HPDE6-E6E7 (cell line): Measurements from ENCODE around the gene NDUFB10.
A peak's percentile ranks its signal among the peaks of the same experiment; 100 is the strongest.
"Not testable (repeated sequence)": the region's sequence is repeated elsewhere in the genome, so short reads cannot be mapped to it uniquely, and the experiment has no call there.

ENCODE experiments used
- DNase-seq: peaks from one replicate; pipeline ENCODE4 v3.0.0; 2011; ENCODE audit warnings: missing footprints; ENCODE audit errors: extremely low spot score

The NDUFB10 gene

GRCh38 chr16:1924095-1924494 is 35.2 kb upstream of the NDUFB10 start:
- no peak for DNase-seq

DNA sequence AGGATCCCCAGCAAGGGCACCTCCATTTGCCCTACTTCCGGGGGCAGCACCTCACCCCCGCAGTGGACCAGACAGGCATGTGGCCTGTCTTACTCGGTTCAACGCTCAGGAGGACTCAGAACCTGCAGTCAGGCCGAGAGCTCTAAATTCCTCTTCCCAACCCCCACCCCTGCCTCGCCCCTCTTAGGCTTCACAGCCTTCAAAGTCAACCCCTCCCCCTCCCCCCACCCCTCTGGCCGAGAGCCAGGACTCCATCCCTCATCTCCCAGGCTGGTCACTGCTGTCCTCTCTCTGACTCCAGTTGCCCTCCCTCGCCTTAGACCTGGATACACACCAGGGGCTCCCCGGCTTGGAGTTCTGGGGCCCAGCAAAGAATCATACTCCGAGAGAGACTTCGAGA is 33.1 kb upstream of the NDUFB10 start:
- no peak for DNase-seq

DNA sequence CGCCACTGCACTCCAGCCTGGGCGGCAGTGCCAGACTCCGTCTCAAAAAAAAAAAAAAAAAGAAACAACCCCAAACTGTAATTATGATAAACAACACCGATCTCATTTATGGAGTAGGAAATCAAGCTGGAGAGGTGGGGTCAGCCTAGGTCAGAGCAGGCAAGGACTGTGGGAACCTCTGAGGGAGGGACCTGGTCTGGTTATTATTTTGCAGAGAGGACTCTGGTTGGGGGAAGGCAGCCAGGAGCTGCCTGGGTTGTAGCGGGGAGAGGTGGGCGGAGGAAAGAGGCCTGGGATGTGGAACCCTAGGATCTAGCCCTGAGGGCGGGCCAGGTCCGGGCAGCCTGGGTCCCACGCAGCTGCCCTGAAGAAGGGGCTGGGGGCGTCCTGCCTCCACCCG is 30.2 kb upstream of the NDUFB10 start:
- no peak for DNase-seq

DNA sequence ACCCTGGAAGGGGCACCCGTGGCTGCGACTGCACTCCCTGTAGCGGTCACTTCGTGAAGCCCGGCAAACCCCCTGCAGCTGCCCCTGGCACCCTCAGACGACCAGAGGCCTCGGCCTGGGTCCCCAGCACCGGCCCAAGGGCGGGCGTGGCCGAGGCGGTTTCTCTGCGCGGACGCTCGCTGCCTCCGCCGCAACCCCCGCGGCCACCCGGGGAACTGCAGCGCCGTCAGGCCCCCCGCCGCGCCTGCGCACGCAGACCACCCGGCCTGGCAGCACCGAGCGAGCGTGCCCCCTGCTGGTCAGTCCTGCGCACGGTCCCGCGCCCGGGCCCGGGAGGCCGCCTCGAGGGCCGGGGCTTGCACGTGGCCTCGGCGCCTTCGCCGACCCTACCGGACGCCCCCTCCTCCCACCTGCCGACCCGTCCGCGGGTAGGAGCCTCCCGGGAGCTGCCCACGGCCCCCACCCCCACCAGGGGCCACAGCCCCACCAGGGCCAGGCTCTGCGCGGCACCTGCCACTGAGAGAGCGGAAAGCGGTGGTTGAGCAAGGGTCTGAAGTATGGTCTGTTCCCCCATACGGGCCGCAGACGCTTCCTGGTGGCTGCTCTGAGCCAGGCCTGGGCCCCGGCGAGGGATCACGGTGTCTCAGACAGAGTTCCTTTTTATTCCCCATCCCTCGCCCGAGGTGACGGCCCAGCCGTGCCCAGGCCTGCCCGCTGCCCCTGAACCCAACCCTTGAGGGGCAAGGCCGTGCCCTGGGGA is 29.6 kb upstream of the NDUFB10 start:
- peak; percentile 95 for DNase-seq

DNA sequence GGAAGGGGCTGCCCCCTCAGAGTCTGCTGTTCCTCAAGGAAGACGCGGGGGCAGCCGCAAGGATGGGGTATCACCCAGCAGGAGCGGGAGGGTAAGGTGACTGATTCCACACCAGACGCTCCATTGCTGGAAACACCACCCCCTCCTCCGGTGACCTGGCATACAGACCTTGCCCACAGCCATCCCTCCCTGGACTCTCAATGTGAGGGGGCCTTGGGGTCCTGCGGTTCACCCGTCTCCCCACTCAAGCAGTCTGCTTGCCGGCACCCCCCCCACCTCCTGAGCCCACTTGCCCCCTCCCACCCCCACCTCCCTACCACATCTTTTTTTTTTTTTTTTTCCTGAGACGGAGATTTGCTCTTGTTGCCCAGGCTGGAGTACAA is 29.0 kb upstream of the NDUFB10 start:
- DNase-seq, result no peak

DNA sequence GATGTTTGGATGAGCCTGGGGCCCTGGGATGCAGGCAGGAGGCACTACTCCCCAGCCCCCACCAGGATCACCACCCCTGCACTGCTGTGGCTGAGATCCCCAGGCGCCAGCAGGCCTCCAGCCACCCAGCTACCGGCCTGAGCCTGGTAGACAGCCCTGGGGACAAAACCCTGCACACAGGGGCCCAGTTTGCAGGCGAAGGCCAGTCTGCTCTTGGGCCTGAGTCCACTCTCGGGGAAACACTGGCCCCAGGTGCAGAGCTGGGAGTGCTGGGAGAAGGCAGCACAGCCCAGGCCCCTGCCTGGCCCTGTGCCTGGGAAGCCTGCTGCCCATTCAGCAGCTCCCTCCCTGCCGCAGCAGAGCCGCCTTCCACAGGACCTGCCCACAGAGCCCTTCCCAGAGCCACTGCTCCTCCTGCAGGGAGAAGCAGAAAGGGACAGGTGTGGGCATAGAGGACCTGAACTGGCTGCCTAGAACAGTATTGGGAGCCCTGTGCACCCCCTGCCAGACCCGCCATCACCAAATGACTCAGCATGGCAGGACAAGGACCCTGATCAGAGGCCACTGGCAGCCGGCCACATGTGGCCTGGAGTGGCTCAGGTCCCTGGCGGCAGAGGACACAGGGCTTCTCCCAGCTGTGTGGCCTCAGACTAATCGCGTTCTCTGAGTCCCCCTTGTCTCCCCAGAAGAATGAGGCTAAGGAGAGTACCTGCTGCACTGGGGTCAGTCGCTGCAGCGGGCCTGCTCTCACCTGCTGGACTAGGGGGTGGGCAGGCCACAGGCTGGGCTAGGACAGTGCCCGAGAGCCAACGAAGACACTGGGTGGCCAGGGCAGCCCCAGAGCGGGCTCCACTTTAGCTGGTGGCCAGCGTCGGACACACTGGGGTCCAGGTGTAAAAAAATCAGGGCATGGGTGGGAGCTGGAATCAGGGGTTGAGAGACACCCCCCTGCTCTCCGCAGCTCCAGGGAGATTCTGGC is 27.0 kb upstream of the NDUFB10 start:
- peak; percentile 54 for DNase-seq

- DNase-seq, result no peak
Observed at GRCh38 chr16:1933097-1933661, 26.2 kb upstream of the NDUFB10 start.

DNA sequence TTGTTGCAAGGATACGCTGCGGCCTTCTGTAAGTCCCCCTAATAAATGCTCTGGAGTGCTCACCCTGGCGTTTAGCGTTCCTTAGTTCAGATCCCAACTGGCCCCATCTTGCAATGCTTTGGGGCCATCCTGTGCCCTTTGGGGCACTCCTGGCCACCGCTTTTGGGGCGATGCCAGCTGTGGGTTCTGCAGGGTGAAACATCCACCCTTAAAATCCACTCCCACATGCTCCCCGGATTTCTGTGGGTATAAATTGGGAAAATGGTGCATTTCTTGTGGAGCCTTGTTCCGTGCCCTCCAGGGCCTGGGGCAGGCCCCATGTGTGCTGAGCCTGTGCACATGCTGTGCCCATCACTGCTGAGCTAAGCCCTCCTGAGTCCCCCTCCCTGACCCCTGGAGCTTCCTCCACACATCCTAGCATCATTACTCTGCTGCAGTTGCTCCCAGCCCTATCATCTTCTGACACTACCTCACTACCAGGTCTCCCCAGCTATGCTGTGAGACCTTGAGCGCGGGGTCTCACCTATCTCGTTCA is 22.3 kb upstream of the NDUFB10 start:
- DNase-seq, result no peak

DNA sequence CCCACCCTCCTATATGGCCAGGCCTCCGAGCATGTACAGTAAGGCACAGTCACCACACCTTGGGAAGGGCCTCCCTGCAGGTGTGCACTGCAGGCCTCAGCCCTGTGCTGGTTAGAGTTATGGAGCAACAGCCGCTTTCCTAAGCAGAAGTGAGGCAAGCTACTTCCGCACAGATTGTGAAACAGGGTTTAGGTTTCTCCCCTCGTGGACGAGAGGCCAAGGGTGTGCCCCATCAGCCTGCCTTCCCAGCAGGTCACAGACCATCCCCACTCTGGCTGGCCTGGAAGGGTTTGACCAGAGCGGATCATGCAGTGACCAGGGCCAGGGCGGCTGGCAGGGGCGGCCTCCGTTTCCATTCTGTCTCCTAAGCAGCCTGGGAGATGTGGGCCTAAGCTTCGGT is 21.0 kb upstream of the NDUFB10 start:
- DNase-seq, result no peak

GRCh38 chr16:1938910-1939309 is 20.4 kb upstream of the NDUFB10 start:
- no peak for DNase-seq

- not testable (repeated sequence) for DNase-seq
Observed at GRCh38 chr16:1939833-1940232, 19.5 kb upstream of the NDUFB10 start.

DNA sequence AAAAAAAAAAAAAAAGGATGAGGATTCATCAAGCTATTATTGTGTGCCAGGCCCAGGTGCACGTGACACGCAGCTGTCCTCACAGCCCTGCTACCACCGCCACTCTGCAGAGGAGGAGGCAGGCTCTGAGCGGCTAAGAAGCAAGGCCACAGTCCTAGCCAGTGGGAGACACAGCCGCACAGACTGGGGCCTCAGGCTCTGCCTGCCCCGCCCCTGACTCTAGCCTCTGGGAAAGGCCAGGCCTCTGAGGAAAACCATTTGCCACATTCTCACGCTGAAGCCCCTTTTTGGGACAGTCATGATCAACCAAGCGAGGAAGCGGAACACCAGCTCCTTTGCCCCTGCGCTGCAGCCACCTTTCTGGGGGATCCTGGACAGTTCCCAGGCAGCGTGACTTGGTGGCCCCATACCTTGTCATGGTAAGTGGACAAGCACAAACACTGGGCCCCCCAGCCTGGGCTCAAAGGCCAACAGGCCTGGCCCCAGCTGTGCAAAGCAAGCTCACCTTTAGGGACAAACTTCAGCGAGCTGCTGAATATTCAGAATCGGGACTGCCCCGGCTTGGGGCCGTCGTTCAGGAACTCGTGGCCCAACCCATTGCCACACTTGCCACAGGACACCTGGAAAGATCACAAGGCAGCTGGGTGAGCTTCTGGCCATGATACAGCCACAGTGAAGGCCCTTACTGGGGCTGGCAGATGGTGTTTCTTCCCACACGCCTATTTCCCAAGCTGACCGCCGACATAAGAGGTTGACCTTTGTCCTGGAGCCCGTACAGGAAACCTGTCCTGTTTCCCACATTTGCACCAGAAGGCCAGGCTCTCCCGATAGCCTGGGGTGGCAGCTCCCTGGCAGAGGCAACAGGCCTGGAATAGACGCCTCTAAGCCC is 18.8 kb upstream of the NDUFB10 start:
- no peak for DNase-seq

- no peak for DNase-seq
Observed at GRCh38 chr16:1941162-1942046, 17.9 kb upstream of the NDUFB10 start.

- DNase-seq, result no peak
Observed at GRCh38 chr16:1942047-1942809, 17.1 kb upstream of the NDUFB10 start.

DNA sequence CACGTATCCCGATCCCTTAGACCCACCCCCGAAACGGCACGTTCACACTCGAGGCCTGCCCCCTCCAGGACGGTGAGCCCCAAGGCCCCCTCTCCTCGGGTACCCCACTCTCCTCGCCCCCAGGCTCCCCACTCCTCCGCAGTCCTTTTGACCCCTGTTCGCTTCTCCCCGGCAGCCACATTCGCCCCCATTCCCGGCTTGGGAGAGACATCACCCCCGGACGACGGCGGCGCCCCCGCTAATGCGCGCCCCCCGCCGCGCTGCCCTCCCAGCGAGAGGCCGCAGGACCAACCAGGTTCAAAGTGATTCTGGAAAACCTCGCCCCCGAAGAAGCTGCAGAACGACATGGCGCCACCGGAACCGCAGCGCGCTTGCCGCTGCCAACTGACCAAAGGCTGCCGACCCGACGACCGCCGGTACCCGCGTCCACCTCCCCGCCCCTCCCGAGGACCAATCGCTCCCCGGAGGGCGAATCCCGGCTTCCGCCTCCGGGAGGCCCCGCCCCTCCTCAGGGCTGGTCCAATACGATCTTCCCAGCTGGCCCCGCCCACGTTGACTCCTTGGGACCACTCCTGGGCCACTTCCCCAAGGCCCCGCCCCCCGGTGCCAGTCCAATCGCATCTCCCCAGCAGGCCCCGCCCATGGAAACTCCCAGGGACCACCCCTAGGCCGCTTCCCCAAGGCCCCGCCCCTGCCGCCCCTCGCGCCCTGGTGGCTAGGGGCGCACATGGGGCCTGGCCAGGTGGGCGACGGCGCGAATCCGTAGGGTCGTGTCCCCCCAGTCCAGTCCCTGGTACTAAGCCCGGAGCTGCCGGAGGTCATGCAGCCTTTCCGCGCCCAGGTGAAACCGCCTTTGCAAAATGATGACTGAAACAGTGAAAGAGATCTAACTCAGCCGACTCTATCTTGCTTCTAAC is 16.3 kb upstream of the NDUFB10 start, which contains the start of gene MSRB1:
Gene MSRB1, minus strand, starts transcription at position 390 of the 917 bp plus-strand sequence. Its CDS starts 43 bp downstream, at position 347.
- DNase-seq, result peak; percentile 96

DNA sequence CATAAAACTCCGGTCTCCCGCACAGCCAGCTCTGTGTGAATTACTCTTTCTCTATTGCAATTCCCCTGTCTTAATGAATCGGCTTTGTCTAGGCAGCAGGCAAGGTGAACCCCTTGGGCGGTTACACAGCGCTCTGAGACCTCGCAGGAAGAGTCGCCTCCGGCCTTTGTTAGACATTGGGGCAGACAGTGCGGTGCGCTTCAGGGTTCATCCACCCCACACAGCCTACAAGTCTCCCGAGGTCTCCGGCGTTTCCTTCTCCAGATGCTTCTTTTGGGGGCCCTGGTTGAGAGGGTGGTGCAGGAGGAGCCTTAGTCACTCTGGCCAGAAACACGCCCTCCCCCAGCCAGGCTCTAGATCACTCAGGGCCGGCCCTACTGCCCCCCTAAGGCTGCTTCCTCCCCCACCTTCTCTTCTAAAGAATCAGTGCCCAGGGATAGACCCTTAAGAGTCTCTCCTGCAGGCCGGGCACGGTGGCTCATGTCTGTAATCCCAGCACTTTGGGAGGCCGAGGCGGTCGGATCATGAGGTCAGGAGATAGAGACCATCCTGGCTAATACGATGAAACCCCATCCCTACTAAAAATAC is 14.6 kb upstream of the NDUFB10 start:
- DNase-seq, result no peak

- no peak for DNase-seq
Observed at GRCh38 chr16:1945559-1946391, 13.6 kb upstream of the NDUFB10 start.
